ENCODE results near the gene CCZ1B.
"Not testable (repeated sequence)": the region's sequence is repeated elsewhere in the genome, so short reads cannot be mapped to it uniquely, and the experiment has no call there.

The CCZ1B gene

DNA sequence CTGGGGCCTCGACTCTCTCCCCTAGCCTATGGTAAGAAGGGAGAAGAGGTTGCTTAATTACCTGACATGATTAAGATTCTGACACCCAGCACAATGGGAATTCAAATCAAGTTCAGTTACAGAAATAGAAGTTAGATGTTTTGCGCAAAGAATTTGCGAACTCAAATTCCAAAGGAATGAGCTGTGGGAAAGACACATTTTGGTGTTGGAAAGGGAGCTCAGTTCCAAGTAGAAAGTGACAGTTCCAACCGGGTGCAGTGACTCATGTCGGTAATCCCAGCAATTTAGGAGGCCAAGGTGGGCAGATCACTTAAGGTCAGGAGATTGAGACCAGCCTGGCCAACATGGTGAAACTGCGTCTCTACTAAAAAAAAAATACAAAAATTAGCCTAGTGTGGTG lies 4.0 kb upstream of the CCZ1B start:
- not testable (repeated sequence) for DNase-seq

DNA sequence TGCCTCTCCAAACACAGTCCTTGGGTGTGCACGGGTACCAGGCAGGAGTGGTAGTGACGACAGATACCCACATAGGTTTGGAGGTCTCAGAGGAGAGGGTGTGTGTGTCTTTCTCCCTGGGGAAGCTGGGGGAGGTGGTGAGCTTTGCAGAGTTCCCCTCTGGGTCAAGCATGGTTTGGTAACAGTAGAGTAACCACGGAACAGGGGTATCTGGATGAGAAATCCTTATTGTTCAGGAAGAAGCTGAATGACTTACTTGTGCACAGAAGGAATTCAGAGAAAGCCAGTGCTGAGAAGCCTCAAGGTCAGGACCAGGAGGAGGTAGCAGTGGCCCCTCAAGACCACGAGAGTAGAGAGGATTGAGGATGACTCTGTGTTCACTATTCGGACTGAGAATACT lies 3.5 kb upstream of the CCZ1B start:
- DNase-seq, result not testable (repeated sequence)

DNA sequence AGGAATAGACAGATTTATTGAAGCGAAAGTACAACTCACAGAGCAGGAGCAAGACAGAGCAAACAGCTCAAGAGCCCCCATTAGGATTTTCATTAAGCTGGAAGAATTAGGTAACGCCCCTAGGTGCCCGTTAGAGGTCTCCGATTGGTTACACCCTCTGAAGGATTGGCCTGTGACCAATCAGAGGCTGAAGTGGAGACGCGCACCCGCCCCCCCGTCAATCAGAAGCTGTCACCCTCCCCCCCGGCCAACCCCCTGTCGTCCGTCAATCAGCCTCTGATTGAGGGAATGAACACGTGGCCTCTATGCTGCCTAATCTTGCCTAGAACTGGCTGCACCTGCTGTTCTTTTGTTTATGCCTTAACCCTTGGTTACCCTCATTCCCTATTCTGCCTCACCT lies 1.1 kb upstream of the CCZ1B start:
- not testable (repeated sequence) for DNase-seq

DNA sequence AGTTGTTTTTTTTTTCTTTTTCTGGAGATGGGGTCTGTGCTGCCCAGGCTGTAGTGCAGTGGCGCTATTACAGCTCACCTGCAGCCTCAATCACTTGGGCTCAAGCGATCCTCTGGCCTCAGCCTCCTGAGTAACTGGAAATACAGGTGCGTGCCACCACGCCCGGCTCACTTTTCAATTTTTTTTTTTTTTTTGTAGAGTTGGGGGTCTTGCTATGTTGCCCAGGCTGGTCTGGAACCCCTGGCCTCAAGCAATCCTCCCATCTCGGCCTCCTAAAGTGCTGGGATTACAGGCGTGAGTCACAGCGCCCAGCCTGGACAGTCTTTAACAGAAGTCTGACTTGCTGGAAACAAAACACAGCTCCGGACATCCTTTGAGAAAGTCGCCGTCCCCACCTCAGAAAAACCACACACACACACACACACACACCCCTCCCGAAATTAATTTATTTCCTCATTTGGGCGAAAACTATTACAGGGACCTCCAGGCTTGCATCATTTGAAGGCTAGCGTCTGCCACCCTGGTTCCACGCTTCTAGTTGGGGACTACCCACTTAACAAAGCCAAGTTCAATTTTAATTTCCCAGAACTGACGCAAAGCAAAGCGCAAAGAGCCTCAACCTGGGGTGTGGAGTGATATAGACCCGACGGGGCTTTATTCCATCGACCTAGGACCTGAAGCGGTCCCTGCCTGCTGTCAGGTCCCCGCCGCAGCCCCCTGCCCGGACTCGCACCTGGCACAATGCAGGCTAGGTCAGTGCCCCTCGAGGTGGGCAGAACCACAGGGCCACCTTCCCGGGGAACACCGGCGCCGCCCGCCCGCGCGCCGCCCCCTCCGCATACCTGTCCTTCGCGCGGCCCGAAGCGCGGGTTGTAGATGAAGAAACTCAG lies 594 bp downstream of the CCZ1B start:
- not testable (repeated sequence) for DNase-seq

DNA sequence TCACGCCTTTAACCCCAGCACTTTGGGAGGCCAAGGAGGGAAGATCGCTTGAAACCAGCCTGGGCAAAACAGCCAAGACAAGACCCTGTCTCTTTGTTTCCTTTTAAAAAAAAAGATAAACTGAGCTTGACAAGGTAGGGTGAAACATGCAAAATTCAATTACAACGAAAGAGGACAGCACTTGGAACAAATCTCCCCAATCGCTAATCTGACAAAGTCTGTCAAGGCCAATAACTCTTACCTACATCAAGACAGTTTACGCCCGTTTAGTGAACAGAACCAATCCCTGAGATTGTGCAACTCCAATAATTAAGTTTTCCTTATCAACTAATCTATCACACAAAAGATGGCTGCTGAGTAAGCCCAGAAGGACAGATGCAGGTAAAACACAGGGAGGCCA lies 4.5 kb downstream of the CCZ1B start:
- DNase-seq, result not testable (repeated sequence)

DNA sequence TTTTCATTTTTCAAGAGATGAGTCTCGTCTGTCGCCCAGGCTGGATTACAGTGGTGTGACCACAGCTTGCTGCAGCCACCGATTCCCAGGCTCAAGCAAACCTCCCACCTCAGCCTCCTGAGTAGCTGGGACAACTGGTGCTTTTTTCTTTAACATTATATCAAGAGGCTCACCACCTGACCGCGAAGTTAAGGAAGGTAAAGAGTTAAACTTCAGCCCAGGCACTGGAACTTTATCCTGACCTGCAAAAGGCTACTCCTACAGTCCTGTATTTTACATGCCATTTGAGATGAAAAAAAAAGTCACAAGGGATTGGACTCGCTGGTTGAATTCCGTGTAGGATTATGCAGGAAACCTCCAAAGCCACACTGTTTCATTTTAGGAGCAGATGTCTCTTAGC lies 10.6 kb downstream of the CCZ1B start:
- DNase-seq, result not testable (repeated sequence)

DNA sequence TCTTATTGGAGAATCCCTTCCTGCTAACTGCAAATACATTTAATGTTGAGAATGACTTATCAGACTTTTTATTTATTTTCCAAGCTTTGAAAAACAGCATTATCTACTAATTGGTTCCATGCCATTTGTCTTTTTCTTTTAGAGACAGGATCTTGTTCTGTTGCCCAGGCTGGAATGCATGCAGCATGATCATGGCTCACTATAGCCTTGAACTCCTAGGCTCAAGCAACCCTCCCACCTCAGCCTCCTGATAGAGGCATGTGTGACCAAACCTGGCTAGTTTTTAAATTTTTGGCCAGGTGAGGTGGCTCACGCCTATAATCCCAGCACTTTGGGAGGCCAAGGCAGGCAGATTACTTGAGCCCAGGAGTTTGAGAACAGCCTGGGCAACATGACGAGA lies 13.1 kb downstream of the CCZ1B start:
- not testable (repeated sequence) for DNase-seq

DNA sequence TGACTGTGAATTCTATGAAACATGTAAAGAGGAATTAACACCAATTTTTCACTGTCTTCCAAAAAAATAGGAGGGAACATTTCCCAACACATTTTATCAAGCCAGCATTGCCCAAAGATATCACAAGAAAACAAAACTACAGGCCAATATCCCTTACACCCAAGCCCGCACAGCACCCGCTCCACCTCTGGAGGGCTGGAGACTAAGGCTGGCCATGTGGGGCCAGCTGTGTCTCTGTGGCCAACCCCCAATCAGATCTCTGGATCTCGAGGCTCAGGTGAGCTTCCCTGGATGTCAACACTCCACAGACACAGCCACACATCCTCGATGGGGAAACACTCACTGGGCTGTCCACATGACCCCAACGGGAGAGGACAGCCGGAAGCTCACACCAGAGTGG lies 18.1 kb downstream of the CCZ1B start:
- DNase-seq, result not testable (repeated sequence)

DNA sequence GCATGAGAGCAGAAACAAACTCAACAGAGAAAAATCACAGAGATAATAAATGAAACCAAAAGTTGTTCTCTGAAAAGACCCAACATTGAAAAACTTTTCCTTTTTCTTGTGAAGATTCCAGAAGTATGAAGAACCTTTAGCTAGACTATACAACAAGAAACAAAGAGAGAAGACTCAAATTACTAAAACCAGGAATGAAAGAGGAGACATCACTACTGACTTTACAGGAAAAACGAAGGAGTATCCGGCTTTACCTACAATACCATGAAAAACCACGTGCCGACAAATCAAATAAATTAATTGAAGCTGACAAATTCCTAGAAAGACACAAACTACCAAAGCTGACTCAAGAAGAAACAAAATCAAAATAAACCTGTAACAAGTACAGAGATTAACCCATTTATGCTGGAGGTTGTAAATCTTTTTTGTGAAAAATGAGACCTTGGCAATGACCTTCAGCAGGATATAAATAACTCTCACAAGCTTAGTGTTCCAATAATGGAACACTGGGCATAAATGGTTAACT lies 18.6 kb downstream of the CCZ1B start:
- not testable (repeated sequence) for DNase-seq

DNA sequence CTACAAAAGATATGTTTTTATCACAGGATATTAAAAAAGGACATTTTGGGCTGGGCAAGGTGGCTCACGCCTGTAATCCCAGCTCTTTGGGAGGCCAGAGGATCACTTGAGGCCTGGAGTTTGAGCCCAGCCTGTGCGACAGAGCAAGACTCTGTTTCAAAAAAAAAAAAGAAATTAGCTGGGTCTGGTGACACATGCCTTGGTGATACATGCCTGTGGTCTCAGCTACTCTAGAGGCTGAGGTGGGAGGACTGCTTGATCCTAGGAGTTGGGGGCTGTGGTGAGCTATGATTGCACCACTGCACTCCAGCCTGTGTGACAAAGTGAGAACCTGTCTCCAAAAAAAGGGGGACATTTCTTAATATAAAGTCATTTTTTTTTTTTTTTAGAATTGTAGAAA lies 25.7 kb downstream of the CCZ1B start:
- not testable (repeated sequence) for DNase-seq

DNA sequence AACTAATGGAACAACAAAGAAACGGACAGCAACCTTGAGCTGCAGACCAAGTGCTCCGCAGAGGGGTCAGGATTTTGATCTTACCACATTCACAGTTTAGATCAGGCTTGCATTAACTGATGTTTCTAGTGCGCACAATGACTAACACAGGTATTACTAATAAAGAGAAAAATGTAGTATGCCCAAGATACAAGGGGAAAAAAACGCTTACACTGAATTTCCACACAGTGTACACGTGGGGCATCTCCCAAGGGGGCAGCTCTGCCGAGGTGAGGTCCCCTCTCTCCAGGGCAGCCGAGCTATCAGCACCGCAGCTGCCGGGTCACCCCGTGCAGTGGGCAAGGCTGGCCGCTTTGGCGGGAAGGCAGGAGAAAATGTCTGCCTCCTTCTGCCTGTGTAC lies 26.2 kb downstream of the CCZ1B start:
- not testable (repeated sequence) for DNase-seq

DNA sequence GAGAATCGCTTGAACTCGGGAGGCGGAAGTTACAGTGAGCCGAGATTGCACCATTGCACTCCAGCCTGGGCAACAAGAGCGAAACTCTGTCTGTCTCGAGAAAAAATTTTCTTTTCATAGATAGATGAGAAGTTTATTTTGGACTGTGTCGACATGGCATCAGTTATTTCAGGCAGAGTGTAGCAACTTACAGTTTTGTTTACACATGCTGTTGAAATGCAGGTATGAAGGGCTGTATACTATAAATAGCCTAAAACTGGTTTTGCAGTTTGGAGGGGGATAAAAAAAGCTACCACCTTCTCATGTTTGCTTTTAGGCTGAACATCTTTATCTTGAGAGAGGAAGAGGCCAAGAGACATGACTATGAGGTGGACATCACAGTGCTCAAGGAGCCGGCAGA lies 28.0 kb downstream of the CCZ1B start:
- DNase-seq, result not testable (repeated sequence)

DNA sequence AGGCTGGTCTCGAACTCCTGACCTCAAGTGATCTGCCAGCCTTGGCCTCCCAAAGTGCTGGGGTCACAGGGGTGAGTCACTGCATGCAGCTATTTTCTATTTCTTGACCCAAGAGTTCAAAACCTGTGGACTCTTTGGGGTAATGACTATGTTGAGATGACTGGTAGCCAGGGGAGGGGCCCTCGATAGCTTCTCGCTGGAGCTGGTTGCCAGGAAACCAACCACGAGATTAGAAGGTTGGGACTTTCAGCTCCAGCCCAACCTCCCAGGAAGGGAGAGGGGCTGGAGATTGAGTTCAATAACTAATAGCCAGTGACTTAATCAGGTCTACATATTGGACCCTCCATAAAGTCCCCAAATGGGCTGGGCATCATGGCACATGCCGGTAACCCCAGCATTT lies 28.9 kb downstream of the CCZ1B start:
- DNase-seq, result not testable (repeated sequence)

DNA sequence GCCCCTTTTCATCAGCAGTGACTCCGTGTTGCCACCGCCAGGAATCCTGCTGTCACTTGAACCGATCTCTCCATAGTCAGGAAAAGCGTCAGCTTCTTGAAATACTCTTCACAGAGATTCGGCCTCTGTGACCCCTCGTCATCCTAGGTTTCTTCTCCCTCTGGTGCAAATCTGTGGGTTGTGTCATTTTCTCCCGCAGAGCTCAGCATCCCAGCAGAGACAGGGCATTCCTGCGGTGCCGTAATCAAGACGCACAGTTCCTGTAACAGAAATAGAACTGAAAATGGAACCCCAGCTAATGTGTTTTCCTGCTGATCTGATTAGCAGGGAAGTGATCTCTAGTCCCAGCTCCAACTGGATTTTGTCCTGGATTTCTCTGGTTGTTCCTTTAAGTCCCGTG lies 31.8 kb downstream of the CCZ1B start:
- DNase-seq, result not testable (repeated sequence)

DNA sequence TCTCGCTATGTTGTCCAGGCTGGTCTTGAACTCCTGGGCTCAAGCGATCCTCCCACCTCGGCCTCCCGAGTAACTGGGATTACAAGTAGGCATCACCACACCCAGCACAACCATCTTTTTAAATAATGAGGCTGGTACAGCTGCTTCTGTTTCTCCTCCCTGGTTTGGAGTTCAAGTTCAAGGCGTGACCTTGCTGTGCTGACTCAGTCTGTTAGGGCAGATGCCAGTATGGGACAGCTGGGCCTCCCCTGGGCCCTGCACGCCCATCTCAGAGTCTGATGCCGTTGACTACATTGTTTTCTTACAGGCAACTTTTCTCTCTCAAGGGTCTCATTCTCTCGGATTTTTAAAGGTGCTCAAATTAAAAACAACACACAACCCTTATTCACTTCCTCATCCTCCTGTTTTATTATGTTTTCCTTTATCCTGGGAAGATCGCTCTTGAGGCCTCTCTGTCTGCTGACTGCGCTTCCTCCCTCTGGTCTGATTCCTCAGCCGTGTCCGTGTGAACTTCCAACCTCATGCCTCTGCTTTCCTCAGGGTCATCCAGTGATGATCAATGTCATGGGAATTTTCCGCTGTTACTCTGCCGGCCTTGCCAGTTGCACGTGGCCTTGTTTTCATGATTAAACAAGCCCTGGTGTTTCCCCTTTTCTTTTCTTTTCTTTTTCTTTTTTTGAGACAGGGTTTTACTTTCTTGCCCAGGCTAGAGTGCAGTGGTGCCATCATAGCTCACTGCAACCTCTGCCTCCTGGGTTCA lies 33.8 kb downstream of the CCZ1B start:
- DNase-seq, result not testable (repeated sequence)

DNA sequence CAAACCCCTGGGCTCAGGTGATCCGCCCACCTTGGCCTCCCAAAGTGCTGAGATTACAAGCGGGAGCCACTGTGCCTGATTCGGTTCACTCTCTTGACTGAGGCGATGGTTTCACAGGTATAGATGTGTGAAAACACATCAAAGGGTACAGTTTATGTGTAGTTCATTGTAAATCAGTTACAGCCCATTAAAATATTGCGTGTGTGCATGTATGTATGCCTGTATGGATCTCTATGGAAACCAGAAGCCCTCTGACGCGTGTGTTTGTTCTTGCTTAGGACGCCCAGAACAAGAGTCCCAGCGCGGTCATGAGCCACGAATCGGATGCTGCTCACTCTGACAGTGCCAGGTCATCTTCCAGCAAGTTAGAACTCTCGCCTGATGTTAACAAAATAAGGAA lies 36.7 kb downstream of the CCZ1B start:
- not testable (repeated sequence) for DNase-seq

DNA sequence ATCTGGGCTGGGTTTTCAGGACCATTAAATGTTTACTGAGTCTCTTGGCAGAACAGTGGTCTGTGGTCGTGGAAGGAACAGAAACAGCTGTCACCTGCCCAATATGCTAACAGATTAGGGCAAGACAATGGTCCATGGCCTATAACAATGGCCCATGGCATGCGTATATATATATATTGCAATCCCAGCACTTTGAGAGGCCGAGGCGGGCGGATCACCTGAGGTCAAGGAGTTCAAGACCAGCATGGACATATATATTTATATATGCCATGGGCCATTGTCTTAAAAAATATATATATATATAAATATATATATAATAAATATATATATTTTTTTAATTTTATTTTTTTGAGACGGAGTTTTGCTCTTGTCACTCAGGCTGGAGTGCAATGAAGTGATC lies 44.5 kb downstream of the CCZ1B start:
- DNase-seq, result not testable (repeated sequence)

DNA sequence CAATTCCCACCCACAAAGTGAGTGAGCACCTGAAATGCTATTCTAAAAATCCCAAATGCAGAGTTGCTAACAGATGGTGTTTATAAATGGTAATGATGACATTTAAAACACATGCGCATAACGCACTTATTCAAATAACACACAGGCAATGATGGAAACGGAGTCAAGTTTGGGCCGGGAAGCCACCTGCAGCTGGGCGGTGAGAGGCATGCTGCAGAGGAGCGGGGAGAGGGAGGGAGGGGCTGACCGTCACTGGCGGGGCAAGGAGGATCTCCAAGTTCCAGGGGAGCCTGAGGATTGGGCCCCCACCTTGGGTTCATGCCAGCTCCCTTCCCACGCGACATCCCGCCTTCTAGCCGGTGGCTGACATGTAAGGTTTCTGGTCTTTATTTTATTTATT lies 64.9 kb downstream of the CCZ1B start:
- DNase-seq, result not testable (repeated sequence)

DNA sequence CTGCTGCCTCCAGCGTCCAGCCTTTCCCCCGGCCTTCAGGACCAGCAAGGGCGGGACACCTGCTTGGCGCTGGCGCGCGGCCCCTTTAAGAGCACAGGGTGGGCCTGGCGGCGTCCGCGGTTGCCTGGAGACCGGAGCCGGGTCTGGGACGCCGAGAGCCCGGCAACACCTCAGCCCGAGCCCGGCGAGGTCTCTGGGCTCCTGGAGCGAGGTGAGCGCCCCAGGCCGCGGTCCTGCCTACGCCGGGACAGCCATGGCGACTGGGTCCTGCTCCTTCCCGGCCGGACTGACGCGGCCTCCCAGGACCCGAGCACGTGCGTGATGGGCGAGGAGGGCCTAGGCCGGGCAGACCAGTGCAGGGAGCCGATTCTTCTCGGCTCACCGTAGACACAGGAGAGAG lies 72.1 kb downstream of the CCZ1B start, which contains the start of gene RSPH10B2:
Gene RSPH10B2, plus strand, starts transcription at position 140 of the 400 bp plus-strand sequence. CDS start 3,575 bp downstream, outside the sequence.
- not testable (repeated sequence) for DNase-seq

DNA sequence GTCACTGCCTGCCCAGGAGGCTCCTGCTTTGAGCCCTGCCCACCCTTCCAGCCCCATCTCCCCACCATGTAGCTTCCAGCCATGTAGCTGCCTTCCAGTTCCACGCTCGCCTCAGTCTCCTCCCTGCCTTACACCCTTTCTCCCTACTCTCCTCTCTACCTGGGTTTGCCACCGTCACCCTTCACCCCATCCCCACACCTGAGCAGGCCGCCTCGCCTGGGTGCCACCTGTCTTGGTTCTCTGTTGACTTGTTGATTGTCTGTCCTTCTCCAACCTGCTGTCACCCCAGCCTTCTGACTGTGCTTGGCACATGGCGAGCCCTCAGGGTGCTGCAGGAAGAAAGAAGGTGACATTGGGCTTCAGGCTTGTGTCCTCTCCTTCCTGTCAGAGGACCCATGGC lies 75.9 kb downstream of the CCZ1B start:
- DNase-seq, result not testable (repeated sequence)

DNA sequence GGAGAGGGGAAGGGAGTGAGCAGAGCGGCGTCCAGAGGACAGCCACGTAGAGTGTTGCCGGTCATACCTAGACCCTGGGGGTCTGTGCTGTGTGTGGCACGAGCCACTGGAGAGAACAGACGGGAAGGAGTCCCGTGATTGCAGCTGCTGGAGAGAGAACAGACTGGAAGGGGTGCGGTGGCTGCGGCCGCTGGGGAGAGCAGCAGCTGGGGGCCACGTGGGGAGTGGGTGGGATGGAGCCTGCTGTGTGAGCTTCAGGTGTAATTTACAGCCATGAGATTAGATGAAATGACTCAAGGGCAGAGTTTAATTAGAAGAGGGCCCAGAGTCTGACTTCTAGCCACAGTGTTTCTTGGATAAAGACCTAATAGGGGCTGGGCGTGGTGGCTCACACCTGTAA lies 76.7 kb downstream of the CCZ1B start:
- DNase-seq, result not testable (repeated sequence)
